Fibroblast of skin of right quadriceps (primary cell): ENCODE data around the gene SH3RF3.
"Not testable (repeated sequence)": the region's sequence is repeated elsewhere in the genome, so short reads cannot be mapped to it uniquely, and the experiment has no call there.

Experiments used
- DNase-seq: peaks from one replicate; pipeline ENCODE4 v3.0.0-alpha.2; 2013

SH3RF3 gene

DNA sequence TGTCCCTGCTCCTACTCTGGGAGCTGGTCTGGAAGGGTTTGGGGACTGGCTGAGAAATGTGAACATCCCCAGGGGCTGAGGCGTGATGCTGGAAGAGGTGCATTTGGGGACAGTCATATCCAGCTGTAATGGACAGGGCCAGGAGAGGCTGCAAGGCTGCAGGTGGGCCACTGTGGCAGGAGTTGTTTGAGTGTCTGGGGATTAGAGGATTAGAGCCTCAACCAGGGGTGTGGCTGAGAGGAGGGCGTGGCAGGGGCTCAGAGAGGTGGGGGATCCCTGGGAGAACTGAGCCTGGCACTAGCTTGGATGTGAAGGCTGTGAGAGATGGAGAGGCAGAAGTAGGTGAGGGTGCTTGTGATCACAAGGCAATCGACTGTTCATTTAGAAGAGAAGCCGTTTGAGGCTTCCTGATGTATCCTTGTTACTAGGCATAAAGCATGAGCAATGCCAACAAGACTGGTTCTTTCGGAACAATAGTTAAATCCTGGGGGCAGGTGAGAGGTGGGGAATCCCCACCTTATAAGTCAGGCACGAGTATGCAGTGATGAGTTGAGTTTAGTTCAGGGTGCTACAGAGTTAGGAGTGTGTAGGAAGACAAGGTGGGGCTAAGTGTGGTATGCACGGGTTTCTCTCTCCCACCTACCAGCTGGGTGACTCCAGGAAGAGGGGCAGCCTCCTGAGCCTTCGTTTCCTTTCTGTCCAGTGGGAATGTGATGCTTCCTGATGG lies 31.9 kb downstream of the SH3RF3 start:
- no peak for DNase-seq

- DNase-seq: not testable (repeated sequence)
Measured at GRCh38 chr2:109162367-109162766, 33.4 kb downstream of the SH3RF3 start.

DNA sequence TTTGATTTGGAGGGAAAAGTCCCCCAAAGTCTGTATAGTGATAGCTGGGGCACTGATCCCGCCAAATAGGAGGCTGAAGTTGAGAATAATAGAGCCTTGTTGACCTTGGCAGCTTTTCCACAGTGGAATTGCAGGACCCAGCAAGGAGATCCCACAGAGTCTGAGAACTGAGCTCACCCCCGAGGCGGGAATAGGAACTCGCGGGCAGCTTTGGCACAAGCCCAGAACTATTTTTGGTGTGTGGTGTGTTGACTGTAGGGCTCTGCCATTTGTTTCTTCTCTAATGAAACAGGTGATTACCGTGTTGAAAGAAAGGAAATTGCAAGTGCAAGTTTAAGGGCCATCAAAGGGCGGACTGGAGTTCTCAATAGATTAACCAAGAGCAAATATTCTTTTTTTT lies 34.0 kb downstream of the SH3RF3 start:
- peak; percentile 49 for DNase-seq

DNA sequence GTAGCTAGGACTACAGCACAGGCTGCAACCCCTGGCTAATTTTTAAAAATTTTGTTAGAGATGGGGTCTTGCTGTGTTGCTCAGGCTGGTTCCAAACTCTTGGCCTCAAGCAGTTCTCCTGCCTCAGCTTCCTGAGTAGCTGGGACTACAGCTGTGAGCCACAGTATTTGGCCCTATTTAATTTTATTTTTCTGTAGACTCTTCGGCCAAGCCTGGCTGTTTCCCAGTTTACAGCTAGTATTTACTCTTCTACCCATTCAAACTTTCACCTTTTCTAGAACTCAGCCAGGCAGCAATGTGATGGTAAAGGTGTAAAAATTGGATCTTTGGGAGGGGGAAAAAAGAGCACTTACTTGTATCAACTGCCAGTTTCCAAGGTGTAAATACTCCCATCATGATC lies 35.3 kb downstream of the SH3RF3 start:
- DNase-seq: no peak

DNA sequence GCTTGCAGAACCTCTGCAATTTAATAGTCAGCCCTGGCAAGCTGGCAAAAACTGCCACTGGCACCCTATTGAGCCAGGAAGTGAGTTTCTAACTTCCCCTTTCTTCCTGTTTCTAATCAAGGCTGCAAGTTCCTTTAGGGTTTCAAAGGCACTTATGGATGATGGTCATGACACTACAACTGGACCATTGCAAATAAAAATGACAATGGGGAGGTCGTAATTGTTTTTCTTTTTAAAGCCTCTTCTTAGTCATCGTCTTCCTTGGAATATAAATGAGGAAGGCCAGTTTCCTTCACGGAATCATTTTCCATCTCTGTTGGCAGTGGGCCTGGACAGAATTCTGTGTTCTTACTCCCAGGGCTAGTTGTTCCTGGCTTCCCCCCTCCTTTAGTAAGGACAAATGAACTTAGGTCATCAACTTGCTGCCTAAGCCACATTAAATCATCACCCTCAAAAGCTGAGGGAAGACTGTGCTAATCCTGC lies 35.8 kb downstream of the SH3RF3 start:
- DNase-seq: peak; percentile 79

DNA sequence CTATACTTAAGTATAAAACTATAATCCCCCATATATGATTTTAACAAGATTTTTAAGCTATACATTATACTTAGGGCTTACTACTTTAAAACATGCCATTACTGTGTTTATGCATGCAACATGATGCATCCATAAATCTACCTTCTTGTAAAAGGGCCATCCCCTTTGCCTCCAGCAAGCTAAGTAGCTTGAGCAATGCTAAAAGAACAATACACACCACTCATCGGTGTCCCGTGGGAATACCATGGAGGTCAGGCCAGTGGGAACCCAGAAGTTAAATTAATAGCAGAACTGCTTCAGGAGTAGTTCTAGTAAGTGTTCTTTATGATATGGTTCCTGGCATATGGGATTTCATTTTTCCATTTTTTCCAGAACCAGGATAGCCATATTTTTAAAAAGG lies 37.8 kb downstream of the SH3RF3 start:
- peak; percentile 78 for DNase-seq

DNA sequence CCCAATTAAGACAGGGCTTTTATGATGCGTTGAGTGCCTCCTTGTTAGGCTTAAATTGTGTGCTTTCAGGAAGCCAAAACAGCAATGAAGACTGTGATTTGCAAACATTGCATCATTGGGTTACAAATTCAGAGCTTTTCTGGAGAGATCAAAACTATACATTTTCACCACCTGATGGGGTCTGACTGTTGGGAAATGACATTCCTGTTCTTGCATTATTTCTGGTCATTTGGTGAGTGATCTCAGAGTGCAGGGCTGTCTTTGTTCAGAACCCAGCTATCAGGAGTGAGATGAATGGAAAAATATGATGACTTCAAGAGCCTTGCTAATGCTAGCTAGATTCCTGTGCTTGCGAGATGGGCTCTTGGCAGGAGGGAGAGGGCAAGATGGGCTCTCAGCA lies 39.1 kb downstream of the SH3RF3 start:
- DNase-seq: peak; percentile 64

DNA sequence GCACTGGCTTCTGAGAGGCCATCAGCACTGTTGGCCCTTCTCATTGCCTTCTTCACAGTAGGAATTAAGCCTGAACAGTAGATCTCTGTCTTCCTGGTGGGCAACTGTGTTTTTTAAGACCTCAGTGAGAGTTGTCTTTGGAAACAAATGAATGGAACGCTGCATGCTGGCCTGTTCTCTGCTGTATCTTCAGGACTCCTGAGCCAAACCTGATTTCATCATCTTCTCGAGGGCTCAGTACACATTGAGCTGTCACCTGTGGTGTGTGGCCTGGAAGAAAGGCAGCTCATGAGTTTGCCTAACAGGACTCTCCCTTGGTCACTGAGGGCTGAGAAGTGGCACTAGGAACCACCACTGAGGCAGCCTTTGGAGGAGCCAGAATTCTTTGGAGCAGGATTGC lies 39.7 kb downstream of the SH3RF3 start:
- DNase-seq: no peak

- DNase-seq: no peak
Measured at GRCh38 chr2:109170645-109171044, 41.6 kb downstream of the SH3RF3 start.

GRCh38 chr2:109171444-109172334 lies 42.7 kb downstream of the SH3RF3 start:
- peak; percentile 96 for DNase-seq

GRCh38 chr2:109172556-109173105 lies 43.6 kb downstream of the SH3RF3 start:
- no peak for DNase-seq

- peak; percentile 85 for DNase-seq
Measured at GRCh38 chr2:109173311-109174171, 44.5 kb downstream of the SH3RF3 start.

DNA sequence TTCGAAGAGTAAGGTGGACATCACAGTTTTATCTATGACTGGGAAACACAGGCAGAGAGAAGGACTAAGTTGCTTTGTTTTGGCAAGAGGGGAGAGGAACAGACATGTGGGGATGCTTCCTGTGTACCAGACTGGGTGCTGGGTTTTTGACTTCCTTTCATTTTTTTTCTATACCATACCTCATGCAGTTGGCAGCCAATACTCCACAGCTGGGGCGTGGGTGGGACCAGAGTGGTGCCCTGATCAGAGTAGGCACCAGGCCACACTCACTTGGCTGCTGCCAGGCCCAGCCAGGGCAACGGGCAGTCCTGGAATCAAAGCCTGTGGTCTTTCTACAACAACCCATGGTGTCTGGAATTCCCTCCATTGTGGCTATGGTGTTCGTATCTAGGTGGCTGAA lies 45.2 kb downstream of the SH3RF3 start:
- DNase-seq: no peak

DNA sequence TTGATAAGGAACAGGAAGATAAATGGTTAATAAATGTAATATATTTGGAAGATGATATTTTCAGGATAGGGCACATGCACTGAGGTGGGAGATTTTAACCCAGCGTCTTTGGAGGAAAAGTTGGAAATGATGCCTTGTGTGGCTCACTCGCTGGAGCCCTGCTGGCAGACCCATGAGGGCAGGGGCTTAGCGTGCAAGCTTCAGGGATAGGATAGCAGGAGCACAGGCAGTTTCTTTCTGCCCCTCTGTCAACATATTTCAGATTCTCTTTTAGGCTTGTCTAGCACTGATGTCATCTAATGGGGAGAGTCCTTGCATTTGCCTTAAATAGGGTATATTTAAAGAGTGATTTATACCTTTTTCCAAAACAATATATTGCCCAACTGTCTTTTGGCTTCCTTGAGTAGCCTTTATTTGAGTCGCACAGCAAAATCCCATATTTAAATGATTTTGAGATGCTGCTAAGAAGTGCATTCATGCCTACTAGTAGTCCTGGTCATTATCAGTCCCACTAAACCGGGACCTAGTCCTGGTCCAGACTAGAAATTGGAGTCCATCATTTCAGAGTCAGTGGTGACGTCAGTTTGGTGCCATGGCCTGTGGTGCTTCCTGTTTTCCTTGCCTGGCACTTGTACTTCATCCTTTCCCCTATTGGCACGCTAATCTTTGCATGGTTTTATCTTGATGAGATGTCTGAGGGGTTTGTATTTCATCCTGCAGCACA lies 45.8 kb downstream of the SH3RF3 start:
- no peak for DNase-seq

- DNase-seq: no peak
Measured at GRCh38 chr2:109175350-109175678, 46.3 kb downstream of the SH3RF3 start.

DNA sequence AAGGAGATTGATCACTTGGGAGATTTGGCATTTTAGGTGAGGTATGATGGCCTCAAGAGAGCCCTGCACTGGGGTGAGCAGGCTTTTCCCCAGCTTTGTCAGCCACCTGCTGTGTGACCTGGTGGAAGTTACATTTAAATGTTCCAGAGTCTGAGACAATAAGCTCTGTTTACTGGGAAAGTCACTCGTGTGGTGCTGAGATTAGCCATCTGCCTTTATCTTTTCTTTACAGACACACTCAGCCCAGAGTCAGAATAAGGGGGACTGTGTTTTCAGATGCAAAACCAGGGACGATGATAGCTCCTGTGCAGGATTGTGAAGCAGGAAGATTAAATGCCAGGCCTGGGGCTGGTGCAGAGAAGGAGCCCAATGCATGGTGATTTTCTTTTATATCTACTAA lies 47.9 kb downstream of the SH3RF3 start:
- no peak for DNase-seq

DNA sequence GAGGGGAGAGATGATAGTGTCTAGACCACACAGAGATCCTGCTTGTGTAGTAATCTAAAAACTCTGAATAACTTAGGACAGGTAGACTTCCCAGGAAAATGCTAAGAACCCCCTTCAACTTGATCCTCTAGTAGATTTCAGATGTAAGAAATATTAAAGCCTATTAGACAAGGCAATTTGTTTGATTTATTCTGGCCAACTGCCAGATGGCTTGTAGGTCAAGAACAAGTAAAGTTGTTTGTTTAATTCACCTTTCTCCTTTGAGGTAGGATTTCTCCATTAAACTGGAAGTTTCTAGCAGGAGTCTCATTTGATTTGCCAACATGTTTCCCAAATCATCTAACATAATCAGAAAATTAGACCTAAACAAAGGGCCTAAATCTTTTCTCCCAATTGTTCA lies 48.6 kb downstream of the SH3RF3 start:
- no peak for DNase-seq

- no peak for DNase-seq
Measured at GRCh38 chr2:109178968-109179367, 50.0 kb downstream of the SH3RF3 start.

DNA sequence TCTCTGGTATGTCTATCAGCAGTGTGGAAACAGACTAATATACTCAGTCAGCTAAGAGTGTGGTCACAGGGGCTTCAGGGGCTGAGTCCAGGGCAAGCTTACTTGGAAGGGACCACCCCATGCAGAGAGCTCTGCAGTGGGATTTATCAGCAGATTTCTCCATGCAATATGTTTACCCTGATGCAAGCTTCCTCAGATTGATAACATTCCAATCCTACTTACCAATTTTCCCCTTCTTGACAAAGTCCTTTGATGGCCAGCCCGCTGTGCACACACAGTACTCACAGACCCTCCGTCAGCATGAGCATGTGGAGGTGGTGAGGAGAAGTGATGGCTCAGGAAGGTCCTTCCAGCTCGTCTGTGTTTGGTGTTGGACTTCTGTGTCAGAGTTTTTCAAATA lies 51.8 kb downstream of the SH3RF3 start:
- no peak for DNase-seq

GRCh38 chr2:109182426-109182825 lies 53.4 kb downstream of the SH3RF3 start:
- DNase-seq: peak; percentile 30

DNA sequence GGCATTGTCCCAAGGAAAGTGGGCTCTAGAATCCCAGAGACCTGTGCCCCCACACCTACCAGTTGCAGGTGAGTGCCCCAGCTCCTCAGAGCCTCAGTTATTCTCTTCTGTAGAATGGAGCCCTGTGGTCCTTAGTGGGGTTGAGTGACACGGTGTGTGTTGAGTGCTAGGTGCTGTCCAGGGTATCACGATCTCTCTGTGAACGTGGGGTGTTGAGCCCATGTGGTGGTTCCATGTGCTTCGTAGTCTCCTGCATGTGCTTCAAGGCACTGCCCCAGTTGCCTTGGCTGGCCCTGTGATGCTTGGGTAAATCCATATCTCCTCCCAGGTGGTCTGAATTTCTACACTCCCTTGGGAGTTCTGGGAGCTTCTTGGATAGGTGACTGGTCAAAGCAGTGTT lies 54.9 kb downstream of the SH3RF3 start:
- DNase-seq: no peak

DNA sequence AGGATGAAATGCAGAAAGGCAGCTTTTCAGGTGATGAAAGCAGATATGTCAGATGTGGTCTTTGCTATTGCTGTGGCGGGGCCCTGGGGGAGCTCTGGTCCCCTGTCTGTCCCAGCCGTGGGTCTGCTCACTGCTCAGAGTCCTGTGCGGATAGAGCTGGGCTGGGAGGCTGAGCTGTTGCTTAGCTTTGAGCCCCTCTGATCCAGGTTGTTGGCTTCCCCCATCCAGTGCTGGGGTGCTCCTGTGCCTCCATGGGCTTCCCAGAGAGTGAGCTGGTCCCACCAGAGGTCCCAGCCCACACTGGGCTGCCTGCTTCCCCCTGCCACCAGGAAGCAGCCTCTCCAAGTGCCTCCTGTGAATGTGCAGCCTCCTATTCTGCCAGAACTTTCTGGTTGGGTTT lies 55.4 kb downstream of the SH3RF3 start:
- no peak for DNase-seq
